Hepatic stellate cell (primary cell): ENCODE results near the gene NEDD1.

Source experiments
- DNase-seq: peaks from one replicate; pipeline ENCODE4 v3.0.0; 2011; ENCODE audit warnings: low spot score

The NEDD1 gene

DNA sequence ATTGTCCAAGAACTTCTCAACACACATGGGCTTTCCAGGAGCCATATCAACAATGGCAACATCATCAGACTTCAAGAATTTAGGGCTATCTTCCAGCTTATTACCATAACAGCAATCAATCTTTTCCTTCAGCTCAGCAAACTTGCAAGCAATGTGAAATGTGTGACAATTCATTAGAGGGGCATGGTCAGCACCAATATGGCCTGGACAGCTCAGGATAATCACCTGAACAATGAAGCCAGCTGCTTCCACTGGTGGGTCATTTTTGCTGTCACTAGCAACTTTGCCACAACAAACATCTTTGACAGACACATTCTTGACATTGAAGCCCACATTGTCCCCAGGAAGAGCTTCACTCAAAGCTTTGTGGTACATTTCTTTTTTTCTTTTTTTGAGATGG lies 5.9 kb upstream of the NEDD1 start:
- no peak for DNase-seq

DNA sequence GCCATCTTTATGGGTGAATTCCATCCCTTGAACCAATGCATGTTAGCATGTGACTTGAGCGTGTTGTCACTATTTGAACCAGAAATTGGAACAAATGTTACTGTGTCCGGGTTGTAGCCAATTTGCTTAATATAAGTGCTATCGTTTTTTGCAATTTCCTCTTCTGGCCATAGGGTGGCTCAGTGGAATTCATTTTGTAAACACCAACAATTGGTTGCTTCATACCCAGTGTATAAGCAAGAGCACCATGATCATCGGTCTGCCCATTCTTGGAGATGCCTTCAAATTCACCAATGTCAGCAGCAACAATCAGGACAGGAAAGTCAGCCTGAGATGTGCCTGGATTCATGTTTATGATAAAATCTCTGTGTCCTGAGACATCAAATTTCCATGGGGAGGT lies 5.0 kb upstream of the NEDD1 start:
- no peak for DNase-seq

DNA sequence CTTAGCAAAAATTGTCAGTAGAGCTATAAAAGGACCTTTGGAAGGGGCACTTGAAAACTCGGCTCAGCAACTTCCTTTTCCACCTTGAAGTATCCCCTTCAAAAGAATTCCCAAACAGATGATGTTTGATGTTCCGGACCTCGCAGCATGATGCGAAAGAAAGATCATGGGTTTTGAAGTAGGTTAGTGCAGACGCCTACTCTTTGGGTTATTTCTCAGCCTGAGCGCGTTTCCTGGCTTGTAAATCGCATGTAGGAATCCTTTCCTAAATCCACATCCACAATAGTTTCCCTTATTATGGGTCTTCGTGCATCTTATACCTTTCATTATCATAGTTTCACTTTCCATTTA lies 584 bp upstream of the NEDD1 start:
- no peak for DNase-seq

DNA sequence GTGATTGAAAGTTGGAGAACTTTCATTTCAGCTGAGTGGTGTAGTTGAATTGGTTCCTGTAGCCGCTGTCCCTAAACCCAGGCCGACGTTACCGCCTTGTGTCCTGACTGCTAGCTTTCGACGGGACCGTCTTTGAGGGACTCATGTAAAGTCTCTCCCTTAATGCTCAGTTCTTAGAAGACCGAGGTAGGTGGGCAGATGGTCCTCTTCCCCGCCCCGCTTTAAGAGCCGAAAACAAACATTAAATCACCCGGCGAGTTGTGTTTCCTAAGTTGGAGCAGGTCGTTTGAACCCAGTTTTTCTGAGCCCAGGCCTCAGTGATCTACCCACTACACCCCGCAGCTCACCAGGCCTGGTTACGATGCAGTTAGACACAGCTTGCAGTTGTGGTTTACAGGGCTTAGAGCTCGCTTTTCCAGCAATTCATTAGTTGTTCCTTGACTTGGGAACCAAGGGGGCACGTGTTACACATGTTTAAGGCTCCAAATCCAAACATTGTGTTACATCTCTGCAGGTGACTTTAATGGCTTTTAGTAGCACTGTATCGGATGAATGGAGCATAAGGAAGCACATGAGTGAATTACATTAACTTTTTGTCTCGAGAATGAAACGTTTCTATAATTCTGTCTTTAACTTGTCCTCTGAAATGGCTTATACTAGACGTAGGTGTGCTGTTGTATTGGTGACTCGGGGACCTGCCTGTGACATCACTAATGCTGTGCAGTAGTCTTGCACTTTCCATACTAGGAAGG lies 790 bp downstream of the NEDD1 start:
- DNase-seq: peak; percentile 24

DNA sequence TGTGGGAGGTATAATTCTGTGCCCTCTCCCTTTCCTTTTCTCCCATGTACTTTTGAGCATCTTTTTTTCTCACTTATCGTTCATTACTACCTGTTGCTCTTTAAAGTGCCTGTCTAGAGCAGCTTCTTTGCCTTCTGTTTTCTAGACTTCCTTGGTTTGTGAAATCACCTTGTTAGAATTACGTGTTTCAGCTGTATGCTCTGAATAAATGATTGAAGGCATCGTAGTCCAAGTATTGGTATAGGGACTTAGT lies 1.3 kb downstream of the NEDD1 start:
- no peak for DNase-seq

DNA sequence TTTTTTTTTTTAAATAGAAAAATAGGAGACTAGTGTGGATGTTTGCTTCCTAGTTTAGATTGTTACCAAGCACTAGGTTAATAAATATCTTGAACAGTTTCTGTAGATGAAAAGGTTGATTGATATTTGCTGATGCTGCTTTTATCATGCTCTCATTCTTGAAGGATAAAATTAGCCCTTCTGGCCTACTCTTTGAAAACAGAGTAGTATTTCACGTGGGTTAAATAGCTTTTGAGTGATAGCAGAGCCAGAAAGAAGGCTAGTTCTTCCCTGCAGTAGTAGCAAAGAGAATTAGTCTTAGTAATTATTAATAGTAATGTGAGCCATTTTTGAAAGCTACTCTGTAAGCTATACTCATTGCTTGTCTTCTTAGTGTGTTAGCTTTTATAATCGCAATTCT lies 5.2 kb downstream of the NEDD1 start:
- no peak for DNase-seq

DNA sequence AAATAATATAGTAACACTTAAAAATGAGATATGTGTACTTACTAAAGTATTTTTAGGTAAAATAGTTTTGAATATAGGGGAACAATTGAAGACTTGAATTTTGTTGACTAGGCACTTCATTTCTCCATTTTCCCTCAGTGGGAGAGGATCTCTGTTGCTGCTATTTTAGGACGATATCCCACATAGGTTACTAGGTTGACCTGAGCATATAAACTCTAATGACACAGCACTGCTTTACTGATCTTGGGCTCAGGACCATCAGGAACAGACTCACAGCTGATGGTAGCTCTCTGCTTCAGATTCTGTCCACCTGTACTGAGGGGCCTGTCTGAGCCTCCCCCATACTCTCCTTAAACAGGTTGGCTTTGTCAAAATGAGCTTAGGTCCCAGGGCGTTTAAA lies 5.9 kb downstream of the NEDD1 start:
- DNase-seq: no peak

DNA sequence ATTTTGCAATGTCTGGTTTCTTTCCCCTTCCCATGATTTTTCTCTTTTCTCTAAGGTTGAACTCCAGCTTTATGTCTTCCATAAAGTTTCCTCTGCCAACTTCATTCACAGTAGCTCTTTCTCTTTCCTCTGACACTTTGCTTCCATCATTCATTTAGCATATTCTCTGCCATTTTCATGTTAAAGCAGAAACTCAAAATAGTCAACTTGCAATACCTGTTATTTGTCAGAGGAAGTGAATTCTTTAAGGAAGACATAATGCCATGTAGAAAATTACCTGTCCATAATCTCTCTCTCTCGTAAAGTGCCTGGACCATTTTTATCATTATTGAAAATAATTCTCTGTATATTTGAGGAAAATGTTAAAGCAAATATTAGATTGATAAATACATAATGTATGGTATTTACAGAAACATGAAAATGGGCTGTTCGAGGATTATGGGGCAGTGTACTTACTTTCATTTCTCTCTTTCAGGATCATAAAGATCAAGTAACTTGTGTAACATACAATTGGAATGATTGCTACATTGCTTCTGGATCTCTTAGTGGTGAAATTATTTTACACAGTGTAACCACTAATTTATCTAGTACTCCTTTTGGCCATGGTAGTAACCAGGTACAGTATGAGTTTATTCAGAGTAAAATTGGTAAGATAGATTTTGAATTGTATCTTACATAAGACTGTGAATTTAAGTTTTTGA lies 12.6 kb downstream of the NEDD1 start:
- DNase-seq: no peak

DNA sequence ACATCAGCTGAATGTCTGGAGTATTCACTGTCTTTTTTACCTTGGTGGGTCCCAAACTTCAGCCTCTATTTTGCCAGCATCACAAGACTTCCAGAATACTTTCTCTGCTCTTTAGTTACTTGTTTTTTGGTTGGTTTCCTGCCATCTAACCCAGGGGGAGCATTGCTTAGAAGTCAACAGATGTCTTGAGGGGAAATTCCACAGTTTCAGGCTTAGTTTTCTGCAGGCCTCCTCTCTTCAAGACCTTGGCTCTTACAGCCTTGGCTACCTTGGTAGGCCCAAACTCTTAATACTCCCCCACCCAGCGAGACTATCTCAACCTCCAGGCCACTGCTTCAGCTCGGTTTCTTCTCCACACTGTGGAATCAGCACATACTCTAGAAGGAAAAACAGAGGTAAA lies 41.7 kb downstream of the NEDD1 start:
- DNase-seq: no peak

DNA sequence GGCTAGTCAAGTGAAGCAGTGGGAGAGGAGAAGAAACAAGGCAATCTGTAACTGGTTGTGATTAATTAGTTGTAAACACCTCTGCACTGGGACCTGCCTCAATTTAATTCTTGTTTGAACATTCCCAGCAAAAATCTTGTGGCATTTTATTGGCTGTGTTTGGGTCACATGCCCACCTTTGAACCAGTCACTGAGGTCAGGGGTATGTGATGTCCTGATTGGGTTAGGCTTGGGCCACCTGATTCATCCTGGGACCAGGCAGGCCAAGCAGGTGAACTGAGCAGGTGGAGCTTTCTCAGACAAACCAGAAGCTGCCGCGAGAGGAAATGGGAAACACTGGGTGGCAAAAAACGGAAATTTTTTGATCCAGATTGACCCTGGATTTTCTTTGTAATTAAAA lies 72.5 kb downstream of the NEDD1 start:
- DNase-seq: no peak

DNA sequence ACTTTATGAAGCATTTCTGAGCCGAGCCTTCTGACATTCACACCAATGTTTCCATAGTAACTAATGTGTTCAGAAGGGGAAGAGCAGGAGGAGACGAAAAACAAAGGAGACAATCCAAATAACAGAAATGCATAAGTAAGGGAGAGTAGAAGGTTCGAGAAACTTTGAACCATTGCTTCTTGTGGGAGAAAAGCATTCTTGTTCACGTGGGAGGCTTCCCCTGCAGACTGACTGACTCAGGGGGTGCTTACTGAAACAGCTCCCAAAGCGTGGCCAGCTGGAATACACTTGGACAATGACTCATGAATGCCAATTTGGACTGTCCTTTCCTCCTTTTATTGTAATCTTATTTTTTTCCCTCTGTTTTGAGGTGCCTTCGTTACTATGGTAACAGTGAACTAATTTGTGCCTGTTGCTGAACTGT lies 73.9 kb downstream of the NEDD1 start:
- DNase-seq: peak; percentile 65

DNA sequence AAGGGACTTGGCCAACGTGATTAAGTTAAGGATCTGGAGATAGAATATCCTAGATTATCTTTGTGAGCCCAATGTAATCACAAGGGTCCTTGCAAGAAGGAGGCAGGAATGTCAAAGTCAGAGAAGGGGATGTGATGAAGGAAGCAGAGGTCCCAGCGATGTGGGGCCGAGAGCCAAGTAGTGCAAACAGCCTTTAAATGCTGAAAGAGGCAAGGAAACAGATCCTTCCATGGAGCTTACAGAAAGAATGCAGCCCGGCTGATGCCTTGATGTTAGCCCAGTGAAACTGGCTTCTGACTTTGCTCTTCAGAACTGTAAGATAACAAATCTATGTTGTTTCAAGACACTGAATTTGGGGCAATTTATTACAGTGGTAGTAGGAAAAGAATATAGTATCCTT lies 74.9 kb downstream of the NEDD1 start:
- DNase-seq: no peak

DNA sequence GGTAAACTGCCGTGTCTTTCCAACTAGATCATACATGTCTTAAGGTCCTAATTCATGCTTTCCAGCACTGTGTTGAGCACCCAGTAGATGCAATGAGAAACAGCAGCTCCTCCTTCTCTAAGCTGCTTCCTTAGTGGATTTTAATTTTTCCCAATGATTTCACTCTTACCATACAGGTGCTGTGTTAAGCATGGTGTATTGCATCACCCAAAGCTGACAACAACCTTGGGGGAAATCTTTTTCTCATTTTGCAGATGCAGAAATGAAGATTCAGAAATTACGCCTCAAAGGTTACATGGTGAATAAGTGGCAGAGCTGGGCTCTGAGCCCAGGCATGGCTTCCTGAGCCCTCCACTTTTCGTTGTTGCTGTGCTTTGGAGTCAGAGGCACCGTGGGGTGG lies 75.6 kb downstream of the NEDD1 start:
- no peak for DNase-seq

DNA sequence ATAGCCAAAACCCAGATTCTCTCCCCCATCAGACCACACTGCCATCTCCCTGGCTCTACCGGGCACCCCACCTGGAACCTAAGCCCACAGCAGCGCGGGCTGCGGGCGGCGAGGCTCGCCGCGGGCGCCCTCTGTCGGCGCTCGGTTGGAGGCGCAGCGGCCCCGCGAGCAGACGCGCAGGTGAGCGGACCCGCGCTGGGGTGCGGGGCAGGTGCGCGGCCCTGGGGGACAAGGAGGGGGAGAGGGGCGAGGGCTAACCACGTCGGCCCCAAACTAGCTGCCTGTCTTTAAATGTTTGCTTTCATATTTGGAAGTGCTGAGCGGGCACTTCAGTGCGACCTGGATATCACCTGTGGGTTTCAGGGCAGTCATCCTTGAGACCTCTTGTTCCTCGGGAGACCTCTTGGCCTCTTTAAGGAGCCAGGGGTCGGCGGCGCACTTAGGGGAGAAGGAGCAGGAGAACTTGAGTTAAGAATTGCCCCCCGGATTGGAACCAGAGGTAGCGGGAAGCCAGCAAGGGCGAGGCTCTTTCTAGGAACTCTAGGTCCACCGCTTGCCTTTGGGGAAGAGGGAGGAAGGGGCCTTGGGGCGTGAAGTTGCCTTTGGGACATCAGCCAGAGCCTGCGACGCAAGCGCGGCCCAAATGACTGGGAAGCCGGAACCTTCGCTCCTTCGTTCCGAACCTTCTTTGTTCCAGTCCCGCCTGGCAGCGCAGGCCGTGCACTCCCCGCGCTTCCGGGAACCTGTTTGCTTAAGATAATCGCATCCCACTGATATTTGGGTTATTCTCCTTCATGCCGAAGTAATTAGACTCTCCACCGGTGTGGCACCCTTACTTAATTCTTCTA lies 78.7 kb downstream of the NEDD1 start:
- no peak for DNase-seq

DNA sequence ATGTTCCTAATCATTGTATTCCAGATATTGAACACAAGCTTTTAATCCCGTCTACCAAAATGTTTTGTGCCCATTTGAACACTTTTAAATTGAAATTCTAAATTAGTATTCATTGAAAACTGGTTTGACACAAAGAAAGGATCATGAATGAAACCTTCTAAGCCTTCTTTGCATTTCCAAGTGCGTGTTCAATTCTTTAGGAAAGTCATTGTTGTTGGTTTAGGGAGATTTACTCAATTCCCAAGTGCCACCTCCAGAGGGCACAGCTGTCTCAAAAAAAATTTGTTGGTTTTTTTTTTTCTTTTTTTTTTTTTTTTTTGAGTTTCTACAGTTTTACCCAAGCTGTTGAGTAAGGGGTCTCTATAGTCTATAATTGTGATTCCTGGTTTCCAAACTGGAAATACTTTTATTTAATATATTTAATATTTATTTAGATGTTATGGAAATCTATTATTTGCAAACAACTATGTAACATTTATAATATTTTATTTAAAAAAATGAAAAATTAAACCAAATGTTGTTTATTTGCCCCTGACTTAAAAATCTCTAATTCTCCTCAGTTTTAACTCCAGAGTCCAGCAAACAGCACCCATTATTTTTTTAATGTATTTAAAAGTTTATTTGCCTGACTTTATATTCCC lies 79.9 kb downstream of the NEDD1 start:
- DNase-seq: peak; percentile 11

DNA sequence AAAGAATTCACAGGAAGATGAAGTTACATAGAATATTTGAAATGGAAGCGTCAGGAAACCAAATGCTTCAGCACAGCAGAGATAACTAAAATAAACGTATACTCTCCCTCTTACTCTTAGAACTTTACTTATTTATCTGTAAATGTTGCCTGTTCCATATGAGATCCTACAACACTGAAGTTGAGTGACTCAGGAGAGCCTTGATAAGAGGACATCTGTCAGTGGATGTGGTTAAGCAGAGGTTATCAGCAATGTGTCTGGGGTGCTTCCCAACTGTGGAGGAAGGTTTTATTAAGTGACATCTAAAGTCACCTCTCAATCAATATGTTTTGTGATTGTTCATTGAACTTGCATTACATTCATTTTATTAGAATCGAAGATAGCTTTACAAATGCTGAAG lies 81.9 kb downstream of the NEDD1 start:
- no peak for DNase-seq

DNA sequence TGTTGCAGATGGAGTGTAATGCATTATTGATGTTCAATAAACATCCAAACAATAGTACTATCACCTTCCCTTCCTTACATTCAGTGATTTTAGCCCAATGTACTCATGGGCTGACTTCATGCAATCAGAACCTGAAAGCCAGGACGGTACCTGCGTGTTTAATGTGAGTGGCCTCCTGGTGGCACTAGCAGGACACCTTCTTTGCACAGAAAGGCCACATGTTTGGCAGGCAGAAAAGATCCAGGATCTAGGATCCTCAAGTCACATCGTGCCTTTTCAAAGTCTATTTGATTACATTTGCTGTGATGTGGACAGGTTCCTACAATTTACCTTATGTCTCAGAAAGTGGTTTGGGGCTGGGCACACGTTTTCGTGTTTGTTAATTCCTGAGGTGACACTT lies 82.9 kb downstream of the NEDD1 start:
- no peak for DNase-seq

DNA sequence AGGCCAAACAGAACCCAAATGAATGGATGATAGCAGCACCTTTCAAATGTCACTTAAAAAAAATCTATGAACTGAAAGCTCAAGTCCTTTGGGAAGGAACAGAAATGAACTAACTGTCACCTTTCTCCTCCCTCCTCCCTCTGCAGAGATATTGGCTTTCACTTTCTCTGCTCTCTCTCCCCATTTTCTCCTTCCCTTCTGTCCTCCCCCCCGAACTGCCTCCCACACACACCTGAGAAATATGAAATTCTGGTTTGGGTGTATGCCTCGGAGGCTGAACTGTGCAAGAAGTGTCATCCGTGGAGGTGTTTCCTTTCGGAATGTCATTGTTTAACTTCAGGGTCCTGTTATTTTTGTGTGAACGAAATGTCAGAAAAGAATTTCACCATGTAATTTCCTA lies 87.8 kb downstream of the NEDD1 start:
- DNase-seq: no peak

DNA sequence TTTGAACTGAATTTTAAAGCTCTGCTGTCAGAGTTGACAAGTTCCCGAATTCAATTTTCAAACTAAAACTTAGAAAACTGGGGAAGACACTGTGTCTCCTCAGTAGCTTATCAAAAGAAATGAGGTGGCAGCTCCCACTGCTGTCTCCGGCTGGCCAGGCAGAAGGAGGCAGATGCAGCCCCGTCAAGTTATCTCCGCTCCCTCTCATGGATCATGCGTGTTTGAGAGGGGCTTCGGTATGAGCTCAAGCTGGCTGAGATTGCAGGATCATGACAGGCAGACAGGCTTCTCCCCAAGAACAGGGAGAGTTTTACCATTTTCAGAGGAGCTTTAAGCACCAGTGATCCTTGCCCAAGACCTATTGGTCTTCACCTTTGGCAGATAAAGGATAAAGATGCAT lies 88.8 kb downstream of the NEDD1 start:
- no peak for DNase-seq

DNA sequence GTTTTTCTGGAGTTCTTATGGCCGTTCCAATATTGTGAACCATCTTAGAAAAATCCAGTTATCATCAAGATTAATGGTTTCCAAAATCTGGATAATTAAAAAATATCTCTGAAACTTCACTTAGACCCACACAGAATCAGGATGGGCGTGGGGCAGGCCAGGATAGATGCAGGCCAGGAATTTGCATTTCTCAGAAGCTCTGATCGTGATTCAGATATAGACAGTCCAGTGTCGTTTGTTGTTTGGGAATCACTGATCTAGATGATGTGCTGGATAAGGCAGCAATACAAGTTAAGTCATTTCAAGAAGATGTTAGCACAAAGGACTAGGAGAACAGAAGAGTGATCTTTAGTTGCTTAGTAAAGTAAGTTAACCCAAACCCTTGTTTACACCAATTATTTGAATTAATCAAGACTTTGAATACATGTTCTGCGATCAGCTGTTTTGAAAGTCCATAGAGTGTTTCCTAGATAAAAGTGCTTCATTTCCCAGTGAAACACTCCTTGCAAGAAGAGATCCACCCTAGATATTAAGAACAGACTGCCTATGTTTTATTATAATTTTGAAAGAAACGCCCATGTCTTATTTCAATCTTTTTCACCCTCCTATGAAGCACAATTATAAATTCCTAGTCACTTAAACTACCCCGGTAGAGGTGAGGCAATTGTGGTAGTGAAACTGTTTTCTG lies 90.9 kb downstream of the NEDD1 start:
- no peak for DNase-seq

DNA sequence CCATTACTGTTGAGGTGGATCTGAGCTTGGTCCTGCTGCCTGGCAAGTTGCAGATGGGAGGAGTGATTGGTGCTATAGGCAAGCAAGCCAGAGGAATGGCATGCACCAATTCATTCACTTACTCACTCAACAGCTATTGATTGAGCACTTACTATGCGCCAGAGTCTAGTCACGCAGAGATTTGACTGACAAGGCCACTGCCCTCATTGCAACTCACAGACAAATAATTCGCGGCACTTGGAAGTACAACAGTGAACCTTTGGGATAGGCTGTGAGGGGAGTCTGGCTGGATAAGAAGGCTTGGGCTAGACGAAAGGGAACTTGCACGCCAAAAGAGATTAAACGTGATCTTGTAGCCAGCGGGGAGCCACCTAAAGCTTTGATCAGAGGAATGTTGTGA lies 96.2 kb downstream of the NEDD1 start:
- DNase-seq: no peak
